Muscle of leg (tissue), 11 donors: Measurements from ENCODE around the gene TENM4. TPM values are rescaled to one million over a fixed set of nuclear protein-coding genes. Genes with fewer than 3 reads are reported as not detected.
"Not testable (repeated sequence)": the region's sequence is repeated elsewhere in the genome, so short reads cannot be mapped to it uniquely, and the experiment has no call there.

Experiments used
- DNase-seq: peaks from one replicate; pipeline ENCODE4 v3.0.0; 2013
- H3K27ac ChIP-seq: one replicate; pipeline ENCODE4 v1.5.1; 2013; ENCODE audit warnings: mild to moderate bottlenecking, low read length, control low read depth
- H3K27me3 ChIP-seq: one replicate; pipeline ENCODE4 v1.6.1; 2013; ENCODE audit warnings: low read length; ENCODE audit not compliant: control insufficient read depth, insufficient read depth
- H3K36me3 ChIP-seq: one replicate; pipeline ENCODE4 v1.6.1; 2013; ENCODE audit warnings: low read length; ENCODE audit not compliant: control insufficient read depth, insufficient read depth
- H3K4me1 ChIP-seq: one replicate; pipeline ENCODE4 v1.6.1; 2013; ENCODE audit warnings: low read length; ENCODE audit not compliant: control insufficient read depth, insufficient read depth
- H3K4me3 ChIP-seq: one replicate; pipeline ENCODE4 v1.5.1; 2013; ENCODE audit warnings: low read length, control low read depth
- H3K9me3 ChIP-seq: replicated peaks from 2 replicates; pipeline ENCODE4 v1.6.1; 2013; ENCODE audit warnings: low read depth, low read length; ENCODE audit not compliant: control insufficient read depth
- WGBS: methylation state at CpG from one replicate; pipeline ENCODE4 v1.1.5; 2013; ENCODE audit warnings: missing lambda C conversion rate; ENCODE audit not compliant: insufficient coverage; 5-methylcytosine and 5-hydroxymethylcytosine counted together
- polyA plus RNA-seq, 8 donors: library from polyadenylated mRNA; unstranded; fragments of 120-200 nt; gene quantifications; one replicate each; pipeline versions ENCODE4 v1.2.1 to v1.2.3, GENCODE V29; 2013; ENCODE audit warnings: inconsistent platforms in 1 of 8, low replicate concordance in 1 of 8; ENCODE audit not compliant: insufficient read length in 8 of 8, insufficient read depth in 1 of 8
- total RNA-seq: library from RNA; stranded (reverse); fragments of 120-200 nt; gene quantifications from one replicate; pipeline ENCODE4 v1.2.4, GENCODE V29; 2013

TENM4 gene
- total and polyA plus RNA-seq, 9 donors = 4.6 to 13.8 (median 10.3) TPM

GRCh38 chr11:78630155-78630554 lies 810.7 kb downstream of the TENM4 start:
- H3K4me3 ChIP-seq = no peak overlapping the region
- WGBS = no CpG with 5 or more reads among the region's 3 CpGs
- H3K36me3 ChIP-seq = no peaks in the 10 kb centered on the region
- H3K27me3 ChIP-seq = peaks cover 2% of the 10 kb centered on the region
- no peaks in the 10 kb centered on the region for H3K4me1 ChIP-seq
- H3K27ac ChIP-seq = no peak overlapping the region
- DNase-seq = no peak
- peaks cover 26% of the 10 kb centered on the region for H3K9me3 ChIP-seq

GRCh38 chr11:78622666-78623065 lies 818.2 kb downstream of the TENM4 start:
- Histone ChIP-seq H3K9me3 (peaks cover 10% of the 10 kb centered on the region), H3K36me3 (no peaks in the 10 kb centered on the region), H3K27ac (no peak overlapping the region), H3K4me3 (no peak overlapping the region), H3K27me3 (no peaks in the 10 kb centered on the region), H3K4me1 (no peaks in the 10 kb centered on the region)
- no peak for DNase-seq
- 77% methylated on average over 4 of the region's 5 CpGs for WGBS

DNA sequence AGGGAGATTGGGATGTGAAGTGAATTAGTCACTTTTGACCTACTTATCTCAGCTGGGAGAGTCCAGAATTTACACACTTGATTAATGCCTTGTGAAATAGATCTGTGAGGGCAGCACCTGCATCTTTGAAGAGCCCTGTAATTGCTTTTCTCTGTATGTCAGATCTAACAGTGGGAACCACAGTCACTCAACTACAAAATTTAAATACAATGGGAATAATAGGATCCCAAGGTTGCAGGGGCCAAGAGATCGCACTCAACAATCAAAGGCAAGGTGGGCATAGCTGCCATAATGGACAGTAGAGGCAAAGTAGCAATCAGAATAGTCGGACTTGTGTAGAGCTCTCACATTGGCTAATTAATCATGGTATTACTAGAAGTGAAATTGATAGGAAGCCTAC lies 820.7 kb downstream of the TENM4 start:
- Histone ChIP-seq H3K27ac (no peak overlapping the region), H3K36me3 (no peaks in the 10 kb centered on the region), H3K9me3 (peaks cover 10% of the 10 kb centered on the region), H3K27me3 (no peaks in the 10 kb centered on the region), H3K4me1 (no peaks in the 10 kb centered on the region), H3K4me3 (no peak overlapping the region)
- no peak for DNase-seq
- WGBS = no CpG with 5 or more reads among the region's 2 CpGs

- Histone ChIP-seq H3K4me3 (no peak overlapping the region), H3K27ac (no peak overlapping the region), H3K4me1 (no peaks in the 10 kb centered on the region), H3K27me3 (no peaks in the 10 kb centered on the region), H3K9me3 (peaks cover 10% of the 10 kb centered on the region), H3K36me3 (no peaks in the 10 kb centered on the region)
- DNase-seq = no peak
- WGBS = no CpG with 5 or more reads among the region's 1 CpG
These were observed 825.1 kb downstream of the TENM4 start for GRCh38 chr11:78615724-78616123.

- DNase-seq = no peak
- Histone ChIP-seq H3K27me3 (no peaks in the 10 kb centered on the region), H3K36me3 (no peaks in the 10 kb centered on the region), H3K4me1 (no peaks in the 10 kb centered on the region), H3K27ac (no peak overlapping the region), H3K4me3 (no peak overlapping the region), H3K9me3 (no peaks in the 10 kb centered on the region)
- WGBS = 51% methylated on average over 4 of the region's 5 CpGs
These were observed 827.4 kb downstream of the TENM4 start for GRCh38 chr11:78613378-78613813.

DNA sequence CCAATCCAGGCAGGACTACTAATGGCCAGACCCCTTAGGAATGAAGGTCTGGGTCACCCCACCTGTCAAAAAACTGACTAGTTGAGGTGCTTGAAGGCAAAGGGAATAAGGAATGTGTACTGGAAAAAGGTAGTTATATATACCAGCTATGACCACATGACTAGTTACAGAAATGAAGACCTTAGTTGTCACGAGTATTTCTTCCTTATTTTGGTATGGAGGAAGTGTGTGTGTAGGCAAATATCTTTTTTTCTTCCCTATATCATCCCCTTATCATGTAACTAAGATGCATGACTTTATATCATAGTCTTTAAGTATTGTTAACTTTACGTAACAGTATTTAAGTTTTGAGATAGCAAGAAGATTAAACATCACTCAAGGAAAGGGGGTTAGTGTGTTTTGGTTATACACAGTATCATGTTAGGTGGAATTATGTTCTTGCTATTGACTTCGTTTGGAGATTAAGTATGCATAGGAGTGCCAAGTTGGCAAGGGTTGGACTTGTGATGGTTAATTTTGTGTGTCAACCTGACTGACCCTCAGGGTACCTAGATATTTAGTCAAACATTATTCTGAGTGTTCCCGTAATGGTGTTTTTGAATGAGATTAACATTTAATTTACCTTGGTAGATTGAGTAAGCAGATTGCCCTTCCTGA lies 828.0 kb downstream of the TENM4 start:
- no peaks in the 10 kb centered on the region for H3K4me1 ChIP-seq
- H3K27ac ChIP-seq = no peak overlapping the region
- WGBS = 63% methylated on average over 1 of the region's 4 CpGs
- no peaks in the 10 kb centered on the region for H3K27me3 ChIP-seq
- H3K4me3 ChIP-seq = no peak overlapping the region
- no peak for DNase-seq
- H3K36me3 ChIP-seq = no peaks in the 10 kb centered on the region
- no peaks in the 10 kb centered on the region for H3K9me3 ChIP-seq

- DNase-seq, H3K27me3 ChIP-seq, H3K4me3 ChIP-seq, H3K27ac ChIP-seq, H3K4me1 ChIP-seq, H3K9me3 ChIP-seq, H3K36me3 ChIP-seq: not testable (repeated sequence)
- 98% methylated on average over 5 of the region's 5 CpGs for WGBS
These were observed 831.5 kb downstream of the TENM4 start for GRCh38 chr11:78609321-78609720.

DNA sequence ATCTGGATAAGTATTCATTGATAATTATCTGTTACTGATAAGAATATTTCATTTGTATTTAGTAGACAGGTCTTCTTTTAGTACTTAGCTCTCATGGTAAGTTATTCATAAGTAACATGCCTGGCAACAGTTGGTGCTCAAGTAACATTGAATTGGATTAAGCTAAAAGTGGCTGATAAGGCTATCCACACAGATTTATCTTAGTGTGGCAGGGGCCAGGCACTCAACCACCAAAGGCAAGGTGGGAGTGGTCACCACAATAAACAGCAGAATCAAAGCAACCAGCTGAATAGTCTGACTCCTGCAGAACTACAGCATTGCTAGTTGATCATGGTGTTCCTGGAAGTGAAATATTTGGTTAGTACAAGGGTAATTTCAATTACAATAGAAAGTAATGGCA lies 833.1 kb downstream of the TENM4 start:
- Histone ChIP-seq H3K4me3 (no peak overlapping the region), H3K4me1 (no peaks in the 10 kb centered on the region), H3K9me3 (no peaks in the 10 kb centered on the region), H3K27me3 (peaks cover 5% of the 10 kb centered on the region), H3K36me3 (no peaks in the 10 kb centered on the region), H3K27ac (no peak overlapping the region)
- DNase-seq = no peak

- Histone ChIP-seq H3K27me3 (peaks cover 5% of the 10 kb centered on the region), H3K27ac (no peak overlapping the region), H3K9me3 (no peaks in the 10 kb centered on the region), H3K4me3 (no peak overlapping the region), H3K36me3 (no peaks in the 10 kb centered on the region), H3K4me1 (no peaks in the 10 kb centered on the region)
- no CpG with 5 or more reads among the region's 3 CpGs for WGBS
- no peak for DNase-seq
These were observed 834.2 kb downstream of the TENM4 start for GRCh38 chr11:78606667-78607066.

GRCh38 chr11:78605296-78605695 lies 835.5 kb downstream of the TENM4 start:
- Histone ChIP-seq H3K4me3 (no peak overlapping the region), H3K27ac (no peak overlapping the region), H3K9me3 (no peaks in the 10 kb centered on the region), H3K4me1 (no peaks in the 10 kb centered on the region), H3K36me3 (no peaks in the 10 kb centered on the region), H3K27me3 (peaks cover 5% of the 10 kb centered on the region)
- DNase-seq = no peak
- WGBS = 83% methylated on average over 5 of the region's 7 CpGs

DNA sequence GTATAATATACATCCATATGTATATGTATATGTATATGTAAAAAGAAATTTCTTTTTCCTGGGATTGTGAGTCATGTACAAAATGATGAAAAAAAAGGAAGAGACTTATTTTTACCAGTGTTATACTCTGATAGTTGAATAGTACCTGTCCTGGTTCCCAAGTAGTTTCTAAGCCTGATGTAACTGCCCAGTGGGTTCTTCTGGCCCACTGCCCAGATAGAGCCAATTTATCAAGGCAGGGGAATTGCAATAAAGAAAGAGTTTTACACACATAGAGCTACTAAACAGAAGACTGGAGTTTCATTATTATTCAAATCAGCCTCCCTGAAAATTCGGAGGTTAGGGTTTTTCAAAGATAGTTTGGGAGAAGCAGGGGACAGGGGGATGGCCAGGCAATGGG lies 837.0 kb downstream of the TENM4 start:
- Histone ChIP-seq H3K27me3 (peaks cover 5% of the 10 kb centered on the region), H3K36me3 (no peaks in the 10 kb centered on the region), H3K27ac (no peak overlapping the region), H3K4me3 (no peak overlapping the region), H3K9me3 (no peaks in the 10 kb centered on the region), H3K4me1 (no peaks in the 10 kb centered on the region)
- no CpG with 5 or more reads among the region's 1 CpG for WGBS
- DNase-seq = no peak
